Measurements from ENCODE around the gene PLXNB3.

DNA sequence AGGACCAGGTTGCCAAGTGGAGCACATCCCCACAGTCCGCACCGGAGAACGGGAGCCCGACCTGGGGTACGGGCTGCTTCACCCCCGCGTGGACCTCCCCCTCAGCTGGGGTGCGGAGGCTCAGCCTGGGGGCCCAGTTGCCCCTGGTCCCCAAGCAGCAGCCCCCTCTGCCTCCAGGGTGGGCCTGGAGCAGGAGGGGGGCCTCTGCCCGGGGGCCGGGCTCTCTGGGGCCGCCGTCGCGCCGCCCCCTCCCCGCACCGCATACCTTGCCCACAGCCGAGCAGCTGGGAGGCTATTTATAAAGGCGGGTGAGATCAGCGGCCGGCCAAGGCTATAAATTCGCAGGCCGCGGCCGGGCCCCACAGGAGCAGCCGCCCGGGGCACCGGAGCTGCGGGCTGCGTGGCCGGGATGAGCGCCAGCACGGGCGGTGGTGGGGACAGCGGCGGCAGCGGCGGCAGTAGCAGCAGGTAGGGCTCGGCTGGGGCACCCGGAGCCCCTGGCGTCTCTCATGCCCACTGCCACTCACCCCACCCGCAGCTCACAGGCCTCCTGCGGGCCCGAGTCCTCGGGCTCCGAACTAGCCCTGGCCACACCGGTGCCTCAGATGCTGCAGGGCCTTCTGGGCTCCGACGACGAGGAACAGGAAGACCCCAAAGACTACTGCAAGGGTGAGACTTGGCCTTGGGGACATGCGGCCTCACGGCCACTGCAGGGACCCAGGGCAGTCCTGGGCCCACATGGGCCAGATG lies 16.8 kb downstream of the PLXNB3 start, which contains the start of gene SRPK3:
- no peak for TF ChIP-seq CTCF (IDR thresholded peaks at IDR 0.05)
- no peak for TF ChIP-seq POLR2A (IDR thresholded peaks at IDR 0.05)
